ENCODE measurements around the gene LRSAM1. TPM values are rescaled to one million over a fixed set of nuclear protein-coding genes. Genes with fewer than 3 reads are reported as not detected.
A peak's percentile ranks its signal among the peaks of the same experiment; 100 is the strongest.

Gene LRSAM1
- total and polyA plus RNA-seq, 4 donors = 6.6 to 9.7 (median 7.1) TPM

DNA sequence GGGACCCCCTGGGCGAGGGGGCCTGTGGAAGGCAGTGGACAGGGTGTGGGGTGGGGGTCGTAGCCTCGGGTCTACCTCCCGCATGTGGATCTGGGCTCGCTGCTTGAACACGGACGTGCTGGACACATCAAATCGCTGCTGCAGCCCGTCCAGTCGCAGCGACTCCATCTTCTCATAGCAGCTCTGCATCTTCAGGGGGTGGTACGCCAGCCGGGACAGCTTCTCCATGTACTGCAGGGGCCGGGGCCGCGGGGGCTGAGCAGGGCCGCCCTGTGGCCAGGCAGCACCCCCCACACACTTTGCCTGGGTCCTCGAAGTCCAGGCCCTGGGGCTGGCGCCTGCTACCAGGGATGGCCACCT, 57.6 kb downstream of the LRSAM1 start:
- no peaks in the 10 kb centered on the region for H3K27me3 ChIP-seq (ENCODE audit: control insufficient read depth in 4 of 4, insufficient read depth in 4 of 4, low read length in 3 of 4)
- no peak overlapping the region for H3K9ac ChIP-seq (ENCODE audit: low read depth in 1 of 2, low read length in 2 of 2)
- DNase-seq (ENCODE audit: low spot score) = no peak
- H3K27ac ChIP-seq (ENCODE audit: low read depth in 1 of 2, low read length in 2 of 2) = peak overlapping the region in 1 of 2 donors; percentile 54
- 85% methylated on average over 19 of the region's 19 CpGs for WGBS
- H3K4me3 ChIP-seq (ENCODE audit: low read depth in 1 of 3, low read length in 3 of 3) = no peak overlapping the region
- no peaks in the 10 kb centered on the region for H3K4me1 ChIP-seq (ENCODE audit: control insufficient read depth in 4 of 4, insufficient read depth in 4 of 4, low read length in 3 of 4)
- no peaks in the 10 kb centered on the region for H3K9me3 ChIP-seq (ENCODE audit: control insufficient read depth in 4 of 4, low read length in 3 of 4)
- TF ChIP-seq JUND (IDR thresholded peaks at IDR 0.05) (no peak), TAF1 (conservative IDR thresholded peaks at IDR 0.05) (no peak), FOXA1 (IDR thresholded peaks at IDR 0.05) (no peak), SP1 (IDR thresholded peaks at IDR 0.05) (no peak), GABPA (IDR thresholded peaks at IDR 0.05 in 1 of 2, conservative IDR thresholded peaks at IDR 0.05 in 1 of 2) (no peak), FOXA2 (IDR thresholded peaks at IDR 0.05) (no peak), EGR1 (IDR thresholded peaks at IDR 0.05; ENCODE audit: low read depth in 2 of 2) (no peak), YY1 (IDR thresholded peaks at IDR 0.05) (no peak), ZBTB33 (IDR thresholded peaks at IDR 0.05) (no peak), RAD21 (IDR thresholded peaks at IDR 0.05) (no peak), ATF3 (IDR thresholded peaks at IDR 0.05) (no peak)
- TF ChIP-seq, protein P1, sequence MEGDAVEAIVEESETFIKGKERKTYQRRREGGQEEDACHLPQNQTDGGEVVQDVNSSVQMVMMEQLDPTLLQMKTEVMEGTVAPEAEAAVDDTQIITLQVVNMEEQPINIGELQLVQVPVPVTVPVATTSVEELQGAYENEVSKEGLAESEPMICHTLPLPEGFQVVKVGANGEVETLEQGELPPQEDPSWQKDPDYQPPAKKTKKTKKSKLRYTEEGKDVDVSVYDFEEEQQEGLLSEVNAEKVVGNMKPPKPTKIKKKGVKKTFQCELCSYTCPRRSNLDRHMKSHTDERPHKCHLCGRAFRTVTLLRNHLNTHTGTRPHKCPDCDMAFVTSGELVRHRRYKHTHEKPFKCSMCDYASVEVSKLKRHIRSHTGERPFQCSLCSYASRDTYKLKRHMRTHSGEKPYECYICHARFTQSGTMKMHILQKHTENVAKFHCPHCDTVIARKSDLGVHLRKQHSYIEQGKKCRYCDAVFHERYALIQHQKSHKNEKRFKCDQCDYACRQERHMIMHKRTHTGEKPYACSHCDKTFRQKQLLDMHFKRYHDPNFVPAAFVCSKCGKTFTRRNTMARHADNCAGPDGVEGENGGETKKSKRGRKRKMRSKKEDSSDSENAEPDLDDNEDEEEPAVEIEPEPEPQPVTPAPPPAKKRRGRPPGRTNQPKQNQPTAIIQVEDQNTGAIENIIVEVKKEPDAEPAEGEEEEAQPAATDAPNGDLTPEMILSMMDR (IDR thresholded peaks at IDR 0.05; ENCODE audit: low read depth, low read length, missing input control) = no peak
- H3K36me3 ChIP-seq (ENCODE audit: control insufficient read depth in 4 of 4, insufficient read depth in 3 of 4, low read depth in 1 of 4, low read length in 3 of 4) = peaks cover 0 to 2% (median 0%) of the 10 kb centered on the region in 4 donors

DNA sequence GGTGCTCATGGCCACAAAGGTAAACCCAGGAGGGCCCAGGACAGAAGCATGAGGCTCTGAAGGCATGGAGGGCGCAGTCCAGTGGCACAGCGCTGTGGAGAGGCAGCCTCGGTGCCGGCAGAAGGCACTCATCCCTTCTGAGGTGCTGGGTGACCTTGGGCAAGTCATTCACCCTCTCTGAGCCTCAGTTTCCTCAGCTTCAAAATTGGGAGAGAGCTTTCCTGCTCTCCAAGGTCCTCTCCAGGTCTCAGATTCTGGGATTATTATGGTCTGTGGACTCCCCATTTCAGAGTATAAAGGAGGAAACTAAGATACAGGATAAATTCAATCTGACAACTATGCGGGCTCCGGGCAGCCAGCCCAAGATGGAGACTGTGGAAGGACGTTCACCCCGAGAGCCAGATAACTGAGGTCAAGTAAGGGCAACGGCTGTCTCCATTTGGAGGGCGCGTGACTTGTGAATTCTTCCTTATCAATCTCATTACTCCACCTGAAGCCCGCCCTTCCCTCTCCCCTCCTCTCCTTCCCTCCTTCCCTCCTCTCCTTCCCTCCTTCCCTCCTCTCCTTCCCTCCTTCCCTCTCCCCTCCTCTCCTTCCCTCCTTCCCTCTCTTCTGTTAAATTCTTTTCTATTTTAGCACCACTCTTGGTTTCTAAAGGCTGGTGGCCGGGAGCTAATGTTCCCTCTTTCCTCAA, 58.1 kb downstream of the LRSAM1 start:
- Histone ChIP-seq H3K9ac (ENCODE audit: low read depth in 1 of 2, low read length in 2 of 2) (no peak overlapping the region), H3K4me1 (ENCODE audit: control insufficient read depth in 4 of 4, insufficient read depth in 4 of 4, low read length in 3 of 4) (no peaks in the 10 kb centered on the region), H3K27ac (ENCODE audit: low read depth in 1 of 2, low read length in 2 of 2) (peak overlapping the region in 1 of 2 donors; percentile 54), H3K27me3 (ENCODE audit: control insufficient read depth in 4 of 4, insufficient read depth in 4 of 4, low read length in 3 of 4) (no peaks in the 10 kb centered on the region), H3K9me3 (ENCODE audit: control insufficient read depth in 4 of 4, low read length in 3 of 4) (no peaks in the 10 kb centered on the region), H3K4me3 (ENCODE audit: low read depth in 1 of 3, low read length in 3 of 3) (no peak overlapping the region), H3K36me3 (ENCODE audit: control insufficient read depth in 4 of 4, insufficient read depth in 3 of 4, low read depth in 1 of 4, low read length in 3 of 4) (peaks cover 0 to 2% (median 0%) of the 10 kb centered on the region in 4 donors)
- 60% methylated on average over 13 of the region's 13 CpGs for WGBS
- DNase-seq (ENCODE audit: low spot score) = no peak
- TF ChIP-seq FOXA1 (IDR thresholded peaks at IDR 0.05) (no peak), NR2F2 (IDR thresholded peaks at IDR 0.05) (peak; percentile 92), HNF4A (conservative IDR thresholded peaks at IDR 0.05) (no peak), MAX (IDR thresholded peaks at IDR 0.05) (no peak), HNF4G (IDR thresholded peaks at IDR 0.05) (no peak), EGR1 (IDR thresholded peaks at IDR 0.05; ENCODE audit: low read depth in 2 of 2) (no peak), ATF3 (IDR thresholded peaks at IDR 0.05) (no peak), RAD21 (IDR thresholded peaks at IDR 0.05) (peak in 1 of 2 donors; percentile 7), SP1 (IDR thresholded peaks at IDR 0.05) (peak; percentile 31), YY1 (IDR thresholded peaks at IDR 0.05) (no peak), REST (IDR thresholded peaks at IDR 0.05) (no peak), JUND (IDR thresholded peaks at IDR 0.05) (no peak), ZBTB33 (IDR thresholded peaks at IDR 0.05) (no peak), RXRA (IDR thresholded peaks at IDR 0.05) (peak; percentile 63 to 68), FOXA2 (IDR thresholded peaks at IDR 0.05) (no peak), TAF1 (conservative IDR thresholded peaks at IDR 0.05) (no peak)
- TF ChIP-seq, protein P1 (IDR thresholded peaks at IDR 0.05; ENCODE audit: low read depth, low read length, missing input control) = no peak

Data from liver (tissue), 9 donors.